Activated CD8-positive, alpha-beta memory T cell treated with anti-CD3 and anti-CD28 coated beads, Interleukin-2, amount 50 U/mL, for 1 hour (primary cell): ENCODE results near the gene UPF3A.
"Not testable (repeated sequence)": the region's sequence is repeated elsewhere in the genome, so short reads cannot be mapped to it uniquely, and the experiment has no call there.

Source experiments
- DNase-seq: peaks from one replicate; pipeline ENCODE4 v3.0.0-alpha.2; 2020; ENCODE audit errors: extremely low read depth

Gene UPF3A

GRCh38 chr13:114334305-114335053, 53.1 kb downstream of the UPF3A start:
- DNase-seq, result no peak

- not testable (repeated sequence) for DNase-seq
Observed at GRCh38 chr13:114336457-114336856, 55.1 kb downstream of the UPF3A start.

GRCh38 chr13:114338959-114339358, 57.6 kb downstream of the UPF3A start:
- DNase-seq, result no peak

GRCh38 chr13:114339857-114340534, 58.6 kb downstream of the UPF3A start:
- no peak for DNase-seq

- no peak for DNase-seq
Observed at GRCh38 chr13:114341003-114341777, 59.8 kb downstream of the UPF3A start.

GRCh38 chr13:114347256-114347655, 65.9 kb downstream of the UPF3A start:
- not testable (repeated sequence) for DNase-seq

- not testable (repeated sequence) for DNase-seq
Observed at GRCh38 chr13:114352763-114353162, 71.4 kb downstream of the UPF3A start.

- DNase-seq, result not testable (repeated sequence)
Observed at GRCh38 chr13:114353382-114353781, 72.0 kb downstream of the UPF3A start.
